Lower leg skin (tissue), 4 donors: ENCODE measurements around the gene PSAPL1. TPM values are rescaled to one million over a fixed set of nuclear protein-coding genes. Genes with fewer than 3 reads are reported as not detected.

Experiments
- DNase-seq, 2 donors: peaks; one replicate each; pipeline ENCODE4 v3.0.0-alpha.2; 2019; ENCODE audit warnings: low spot score in 2 of 2
- H3K4me3 ChIP-seq: fragments of 200-600 bp; sonication (generic); 2 replicates; pipeline ENCODE4 v1.5.1; 2017; ENCODE audit warnings: mild to moderate bottlenecking, low read depth; ENCODE audit not compliant: poor library complexity, severe bottlenecking
- POLR2A ChIP-seq, 2 donors: fragments of 450-650 bp; IDR thresholded peaks; one replicate each; pipeline ENCODE4 v1.6.1; 2016 to 2017; ENCODE audit warnings: antibody characterized with exemption in 2 of 2, mild to moderate bottlenecking in 1 of 2, moderate library complexity in 1 of 2
- WGBS, 2 donors: methylation state at CpG; one replicate each; pipeline ENCODE4 v1.1.5; 2018; 5-methylcytosine and 5-hydroxymethylcytosine counted together
- intact Hi-C: fragments of 100-400 bp; cut with DNase I; formaldehyde crosslinking; loops from one replicate; pipeline ENCODE4 v1.15.0; 2023; ENCODE audit warnings: low total_unique reads
- total RNA-seq, 4 donors: library from RNA; depleted of rRNA; stranded (reverse); fragments of >200 nt; gene quantifications; one replicate each; pipeline ENCODE4 v1.1.0, GENCODE V29; 2016
- TF ChIP-seq, protein P1 (sequence below), 3 donors: fragments of 450-650 bp; IDR thresholded peaks; one replicate each; pipeline ENCODE4 v1.5.1; 2016; ENCODE audit warnings: antibody characterized with exemption in 3 of 3, mild to moderate bottlenecking in 3 of 3, moderate library complexity in 2 of 3

Gene PSAPL1
- total RNA-seq, 4 donors from 2014 or later = 142 to 570 (median 249) TPM

DNA sequence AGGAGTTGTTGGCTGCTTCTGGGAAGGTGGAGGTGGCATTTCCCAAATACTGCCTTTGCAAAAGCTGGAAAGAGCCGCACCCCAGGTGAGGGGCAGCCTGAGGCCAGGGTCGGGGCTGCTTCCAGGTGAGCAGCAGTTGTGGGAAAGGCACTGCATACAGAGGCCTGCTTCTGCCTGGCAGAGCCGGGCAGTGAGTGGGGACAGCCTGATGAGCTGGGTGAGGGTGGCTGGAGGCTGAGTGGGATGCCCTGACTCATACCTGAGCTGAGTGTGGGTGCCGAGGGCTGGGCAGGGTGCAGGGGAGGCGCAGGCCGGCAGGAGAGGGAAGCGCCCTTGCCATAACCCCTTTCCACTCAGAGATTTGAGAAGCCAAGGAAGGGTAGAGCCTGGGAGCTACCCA is 6.5 kb upstream of the PSAPL1 start:
- intact Hi-C loops = no loop called here
- TF ChIP-seq, protein P1, sequence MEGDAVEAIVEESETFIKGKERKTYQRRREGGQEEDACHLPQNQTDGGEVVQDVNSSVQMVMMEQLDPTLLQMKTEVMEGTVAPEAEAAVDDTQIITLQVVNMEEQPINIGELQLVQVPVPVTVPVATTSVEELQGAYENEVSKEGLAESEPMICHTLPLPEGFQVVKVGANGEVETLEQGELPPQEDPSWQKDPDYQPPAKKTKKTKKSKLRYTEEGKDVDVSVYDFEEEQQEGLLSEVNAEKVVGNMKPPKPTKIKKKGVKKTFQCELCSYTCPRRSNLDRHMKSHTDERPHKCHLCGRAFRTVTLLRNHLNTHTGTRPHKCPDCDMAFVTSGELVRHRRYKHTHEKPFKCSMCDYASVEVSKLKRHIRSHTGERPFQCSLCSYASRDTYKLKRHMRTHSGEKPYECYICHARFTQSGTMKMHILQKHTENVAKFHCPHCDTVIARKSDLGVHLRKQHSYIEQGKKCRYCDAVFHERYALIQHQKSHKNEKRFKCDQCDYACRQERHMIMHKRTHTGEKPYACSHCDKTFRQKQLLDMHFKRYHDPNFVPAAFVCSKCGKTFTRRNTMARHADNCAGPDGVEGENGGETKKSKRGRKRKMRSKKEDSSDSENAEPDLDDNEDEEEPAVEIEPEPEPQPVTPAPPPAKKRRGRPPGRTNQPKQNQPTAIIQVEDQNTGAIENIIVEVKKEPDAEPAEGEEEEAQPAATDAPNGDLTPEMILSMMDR (IDR thresholded peaks at IDR 0.05) = no peak
- no peak overlapping the region for H3K4me3 ChIP-seq
- 73 to 90% methylated on average over 7 of the region's 7 CpGs for WGBS, 2 donors
- no peak for DNase-seq

- TF ChIP-seq, protein P1 (IDR thresholded peaks at IDR 0.05) = no peak
- no peak for TF ChIP-seq POLR2A (IDR thresholded peaks at IDR 0.05)
- 94 to 98% methylated on average over 2 of the region's 2 CpGs for WGBS, 2 donors
- intact Hi-C loops = no loop called here
- H3K4me3 ChIP-seq = no peak overlapping the region
- DNase-seq = no peak
Observed at GRCh38 chr4:7439699-7440098, 5.0 kb upstream of the PSAPL1 start.

- 83 to 87% methylated on average over 13 of the region's 13 CpGs for WGBS, 2 donors
- intact Hi-C loops = no loop called here
- no peak for DNase-seq
Observed at GRCh38 chr4:7436256-7436655, 1.5 kb upstream of the PSAPL1 start.

GRCh38 chr4:7435471-7436061 is 836 bp upstream of the PSAPL1 start:
- intact Hi-C loops = no loop called here
- no peak overlapping the region for H3K4me3 ChIP-seq
- no peak for DNase-seq
- 81 to 88% methylated on average over 11 of the region's 11 CpGs for WGBS, 2 donors
- TF ChIP-seq, protein P1 (IDR thresholded peaks at IDR 0.05) = no peak
- TF ChIP-seq POLR2A (IDR thresholded peaks at IDR 0.05) = no peak

More at GRCh38 chr4:7436256-7436655, 1.5 kb upstream of the PSAPL1 start:
- no peak overlapping the region for H3K4me3 ChIP-seq
- no peak for TF ChIP-seq POLR2A (IDR thresholded peaks at IDR 0.05)
- TF ChIP-seq, protein P1 (IDR thresholded peaks at IDR 0.05) = no peak

- no peak for TF ChIP-seq POLR2A (IDR thresholded peaks at IDR 0.05)
- TF ChIP-seq, protein P1 (IDR thresholded peaks at IDR 0.05) = no peak
- DNase-seq = no peak
- H3K4me3 ChIP-seq = no peak overlapping the region
- WGBS, 2 donors = 72 to 82% methylated on average over 22 to 26 of the region's 26 CpGs
- intact Hi-C loops = no loop called here
Observed at GRCh38 chr4:7434141-7434765, 477 bp downstream of the PSAPL1 start.
